PFSK-1 (cell line): ENCODE results near the gene TPGS1.

ENCODE experiments used
- FOXP2 ChIP-seq: optimal IDR thresholded peaks from 2 replicates; pipeline ENCODE3; 2011; ENCODE audit warnings: borderline replicate concordance, control low read depth, inconsistent platforms; ENCODE audit not compliant: insufficient read depth; ENCODE audit errors: extremely low read length, extremely low read depth
- POLR2AphosphoS5 ChIP-seq: IDR thresholded peaks from 2 replicates; pipeline ENCODE4 v1.6.1; 2012; ENCODE audit warnings: low read depth, mild to moderate bottlenecking, control low read depth, low read length, moderate library complexity
- REST ChIP-seq, 2 experiments: IDR thresholded peaks; 2 replicates each; pipeline versions ENCODE4 v1.6.1 to v1.8.0; 2011 to 2012; ENCODE audit warnings: low read depth in 2 of 2, low read length in 2 of 2, control low read depth in 1 of 2, inconsistent platforms in 1 of 2, mild to moderate bottlenecking in 1 of 2, moderate library complexity in 1 of 2; ENCODE audit not compliant: insufficient read depth in 1 of 2
- SIN3A ChIP-seq: IDR thresholded peaks from 2 replicates; pipeline ENCODE4 v1.6.1; 2012; ENCODE audit warnings: mild to moderate bottlenecking, low read length, moderate library complexity, borderline replicate concordance; ENCODE audit not compliant: insufficient read depth
- TAF1 ChIP-seq: IDR thresholded peaks from 2 replicates; pipeline ENCODE4 v1.6.1; 2012; ENCODE audit warnings: low read length, control low read depth, borderline replicate concordance; ENCODE audit not compliant: insufficient read depth

GRCh38 chr19:464208-464545 lies 43.1 kb upstream of the TPGS1 start:
- no peak for TF ChIP-seq SIN3A
- no peak for TF ChIP-seq POLR2AphosphoS5
- TF ChIP-seq REST (IDR thresholded peaks at IDR 0.05; ENCODE audit: insufficient read depth in 1 of 2, low read depth in 2 of 2, low read length in 2 of 2) = no peak
- TF ChIP-seq TAF1 = no peak
- no peak for TF ChIP-seq FOXP2
